GM12801 (cell line): ENCODE results near the gene MAIP1.

Experiments used
- TF ChIP-seq, protein P1 (sequence below): IDR thresholded peaks from one replicate; pipeline ENCODE4 v1.5.1; 2011; ENCODE audit warnings: control low read depth; ENCODE audit not compliant: insufficient read length; ENCODE audit errors: extremely low read depth

The MAIP1 gene

GRCh38 chr2:199972088-199972626, 16.8 kb downstream of the MAIP1 start:
- TF ChIP-seq, protein P1, sequence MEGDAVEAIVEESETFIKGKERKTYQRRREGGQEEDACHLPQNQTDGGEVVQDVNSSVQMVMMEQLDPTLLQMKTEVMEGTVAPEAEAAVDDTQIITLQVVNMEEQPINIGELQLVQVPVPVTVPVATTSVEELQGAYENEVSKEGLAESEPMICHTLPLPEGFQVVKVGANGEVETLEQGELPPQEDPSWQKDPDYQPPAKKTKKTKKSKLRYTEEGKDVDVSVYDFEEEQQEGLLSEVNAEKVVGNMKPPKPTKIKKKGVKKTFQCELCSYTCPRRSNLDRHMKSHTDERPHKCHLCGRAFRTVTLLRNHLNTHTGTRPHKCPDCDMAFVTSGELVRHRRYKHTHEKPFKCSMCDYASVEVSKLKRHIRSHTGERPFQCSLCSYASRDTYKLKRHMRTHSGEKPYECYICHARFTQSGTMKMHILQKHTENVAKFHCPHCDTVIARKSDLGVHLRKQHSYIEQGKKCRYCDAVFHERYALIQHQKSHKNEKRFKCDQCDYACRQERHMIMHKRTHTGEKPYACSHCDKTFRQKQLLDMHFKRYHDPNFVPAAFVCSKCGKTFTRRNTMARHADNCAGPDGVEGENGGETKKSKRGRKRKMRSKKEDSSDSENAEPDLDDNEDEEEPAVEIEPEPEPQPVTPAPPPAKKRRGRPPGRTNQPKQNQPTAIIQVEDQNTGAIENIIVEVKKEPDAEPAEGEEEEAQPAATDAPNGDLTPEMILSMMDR = no peak

GRCh38 chr2:199973703-199974102, 18.3 kb downstream of the MAIP1 start:
- TF ChIP-seq, protein P1 = no peak

GRCh38 chr2:199975273-199975895, 20.0 kb downstream of the MAIP1 start:
- TF ChIP-seq, protein P1 = no peak

GRCh38 chr2:199977984-199978415, 22.6 kb downstream of the MAIP1 start:
- TF ChIP-seq, protein P1 = no peak

DNA sequence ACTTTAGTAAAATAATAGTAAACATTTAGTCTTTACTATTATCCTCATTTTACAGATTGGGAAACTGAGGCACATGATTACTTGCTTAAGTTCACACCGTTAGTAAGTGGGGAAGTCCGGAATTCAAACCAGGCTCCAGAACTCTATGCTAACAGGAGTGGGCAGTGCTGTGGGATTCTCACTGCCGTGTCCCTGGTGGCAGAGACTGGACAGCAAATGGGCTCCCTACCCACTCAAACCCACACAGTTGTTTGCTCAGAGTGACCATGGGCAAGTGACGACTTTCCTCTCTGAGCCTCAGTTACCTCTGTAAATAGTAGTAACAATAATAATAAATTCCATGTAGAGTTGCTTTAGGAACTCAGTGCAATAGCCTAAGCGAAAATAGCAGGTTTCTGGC, 24.0 kb downstream of the MAIP1 start:
- TF ChIP-seq, protein P1 = no peak

DNA sequence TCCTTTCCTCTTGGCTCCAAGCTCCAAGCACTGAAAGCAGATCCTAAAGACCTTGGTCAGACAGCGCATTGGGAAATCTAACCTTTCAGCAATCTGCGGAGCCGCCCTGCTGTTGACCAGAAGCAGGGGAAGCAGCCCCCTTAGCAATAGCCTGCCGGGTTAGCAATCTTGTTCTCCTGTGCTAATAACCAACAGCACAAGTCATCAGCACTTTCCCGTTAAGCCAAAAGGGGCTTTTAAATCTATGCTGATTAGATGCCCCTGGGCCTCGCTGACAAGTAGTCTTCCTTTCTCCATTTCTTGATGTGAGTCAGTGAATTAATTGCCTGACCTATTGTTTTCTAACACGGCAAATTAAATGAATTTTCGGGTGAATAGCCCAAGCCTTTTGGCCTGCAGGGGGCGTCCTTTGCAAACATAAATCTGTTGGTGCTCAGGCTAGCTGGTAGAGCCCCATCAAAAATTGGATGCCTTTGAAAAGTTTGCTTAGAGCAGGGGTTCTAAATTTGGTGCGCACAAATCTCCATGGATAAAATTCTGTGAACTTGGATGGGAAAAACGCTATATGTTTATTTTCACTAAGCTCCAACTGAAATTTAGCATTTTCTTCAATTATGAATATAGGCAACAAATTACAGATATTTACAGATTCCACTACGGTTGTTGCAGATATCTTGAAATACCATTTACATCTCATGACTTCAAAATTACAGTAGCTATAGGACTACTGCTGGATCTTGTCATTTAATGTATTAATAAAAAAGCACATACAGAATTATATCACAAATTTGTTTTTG, 24.6 kb downstream of the MAIP1 start:
- TF ChIP-seq, protein P1 = no peak

DNA sequence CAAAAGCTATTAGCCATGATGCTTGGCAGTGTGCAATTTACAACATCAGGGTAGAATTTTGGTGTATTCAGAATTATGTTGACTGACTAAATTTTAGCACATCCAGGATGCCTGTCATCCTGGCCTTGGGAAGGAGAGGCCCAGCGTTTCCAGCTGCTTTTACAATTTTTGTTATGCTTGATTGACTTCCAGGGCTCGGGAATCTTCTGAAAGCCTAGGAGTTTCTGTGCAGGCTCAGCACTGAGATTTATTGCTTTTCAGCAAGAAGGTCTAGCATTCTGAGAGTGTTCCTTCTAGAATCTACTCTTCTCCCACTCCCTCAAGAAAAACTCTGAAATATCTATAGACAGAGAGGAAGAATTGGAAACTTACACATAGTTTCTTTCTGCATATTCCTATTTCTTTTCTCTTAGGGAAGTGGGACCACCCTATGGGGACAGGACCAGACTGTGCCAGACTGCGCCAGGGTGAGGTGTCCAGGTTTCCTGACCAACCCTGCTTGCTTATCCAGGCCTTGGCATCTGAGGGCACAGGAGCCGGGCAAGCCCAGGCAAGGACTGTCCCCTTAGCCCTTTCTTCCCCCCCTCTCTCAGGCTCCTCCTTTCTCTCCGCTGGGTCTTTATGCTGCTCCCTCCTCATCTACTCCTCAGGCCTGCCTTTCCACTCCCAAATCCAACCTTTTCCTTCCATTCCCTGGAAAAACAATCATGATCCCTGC, 26.9 kb downstream of the MAIP1 start:
- TF ChIP-seq, protein P1 = no peak
